Hematopoietic multipotent progenitor cell treated with erythropoietin and hydrocortisone succinate and interleukin-3 and kit ligand, for 8 days (in vitro differentiated cells): ENCODE results near the gene SMARCE1.
"Not testable (repeated sequence)": the region's sequence is repeated elsewhere in the genome, so short reads cannot be mapped to it uniquely, and the experiment has no call there.

Source experiments
- DNase-seq: peaks from one replicate; pipeline ENCODE4 v3.0.0-alpha.2; 2015

The SMARCE1 gene

DNA sequence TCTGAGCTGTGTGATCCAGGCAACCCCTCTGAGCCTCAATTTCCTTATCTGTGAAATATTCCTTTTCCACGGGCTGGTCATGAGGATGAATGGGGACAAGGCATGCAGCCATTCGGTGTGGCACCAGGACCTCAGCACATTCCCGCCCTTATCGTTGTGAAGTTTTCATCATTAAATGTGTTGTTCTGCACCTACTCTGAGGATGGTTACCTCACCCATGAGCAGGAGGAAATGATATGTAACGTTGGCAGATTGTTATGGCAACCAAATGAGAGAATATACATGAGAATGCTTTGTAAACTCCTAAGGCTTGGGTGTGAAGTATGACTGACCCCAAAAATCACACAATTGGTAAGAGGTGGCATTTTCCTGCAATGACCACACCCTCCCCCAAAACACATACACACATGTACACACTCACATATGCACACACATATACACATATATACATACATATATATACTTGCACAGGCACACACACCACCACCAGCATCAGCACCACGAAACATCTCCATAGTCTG, 39.5 kb downstream of the SMARCE1 start:
- DNase-seq = no peak

DNA sequence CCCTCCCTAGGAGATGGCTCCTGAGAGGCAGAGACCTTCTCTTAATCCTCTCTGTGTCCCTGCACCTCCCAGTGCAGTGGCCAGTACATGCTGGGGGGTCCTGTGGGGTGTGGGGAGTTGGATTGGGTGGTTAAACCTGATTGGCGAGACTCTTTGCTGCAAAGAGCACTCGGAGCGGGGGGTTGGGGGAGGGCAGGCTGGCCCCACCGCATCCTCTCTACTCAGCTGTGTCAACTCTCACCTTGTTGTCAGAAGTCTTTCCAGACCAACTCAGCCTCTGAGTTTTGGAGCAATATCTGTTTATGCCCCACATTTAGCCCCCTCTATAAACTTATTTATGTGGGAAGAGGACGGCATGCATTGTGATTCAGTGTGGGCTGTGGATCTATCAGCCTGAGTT, 40.0 kb downstream of the SMARCE1 start:
- no peak for DNase-seq

DNA sequence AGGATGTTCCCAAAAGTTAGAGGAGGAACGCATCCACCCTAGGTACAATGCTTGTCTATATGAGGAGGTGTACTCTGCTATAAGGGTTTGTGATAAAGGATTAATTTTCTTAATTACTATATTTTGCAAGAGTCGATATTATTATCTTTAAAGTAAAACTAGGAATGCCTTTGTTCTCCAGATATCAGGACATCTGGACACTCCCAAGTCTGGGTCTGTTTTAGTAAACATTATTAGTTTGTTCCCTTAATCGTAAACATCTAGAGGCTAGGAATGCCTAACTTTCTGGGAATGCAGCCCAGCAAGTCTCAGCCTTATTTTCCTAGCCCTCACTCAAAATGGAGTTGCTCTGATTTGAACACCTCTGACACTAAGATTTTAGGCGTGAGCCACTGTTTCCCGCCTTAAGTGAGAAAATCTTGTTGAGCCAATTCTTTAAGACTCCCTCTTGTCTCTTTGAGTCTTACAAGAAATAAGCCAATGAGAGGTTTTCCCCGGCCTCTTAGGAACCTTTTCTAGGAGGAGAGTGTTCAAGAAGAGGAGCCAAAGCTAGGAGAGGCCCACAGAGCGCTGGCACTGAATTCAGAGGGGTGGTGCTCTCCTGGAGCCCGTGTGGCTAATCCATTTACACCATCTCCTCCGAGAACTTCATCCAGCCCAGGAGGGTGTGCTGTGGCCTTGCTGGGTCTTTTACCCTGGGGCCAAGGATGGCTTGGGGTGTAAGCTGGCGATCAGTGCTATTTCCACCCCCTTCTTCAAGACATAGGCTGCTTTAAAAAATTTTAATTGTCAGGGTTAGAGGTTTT, 40.9 kb downstream of the SMARCE1 start:
- no peak for DNase-seq

DNA sequence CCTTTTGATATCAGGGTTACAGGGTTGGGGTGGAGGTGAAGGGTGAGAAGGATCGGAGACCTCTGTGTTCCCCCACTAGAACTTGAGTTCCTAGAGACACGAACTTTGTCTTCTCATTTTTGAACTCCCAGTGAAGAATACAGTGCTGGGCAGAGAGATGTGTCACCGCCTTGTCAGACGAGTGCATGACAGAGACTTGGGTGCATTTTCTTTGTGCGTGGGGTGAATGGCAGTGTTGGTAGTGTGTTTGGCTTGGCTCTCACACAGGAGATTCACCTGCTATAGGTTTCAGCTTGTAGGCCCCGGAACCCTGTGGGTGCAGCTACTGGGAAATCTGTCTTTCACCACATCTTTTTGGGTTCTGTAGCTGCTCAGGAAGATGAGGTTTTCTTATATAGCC, 42.3 kb downstream of the SMARCE1 start:
- no peak for DNase-seq

DNA sequence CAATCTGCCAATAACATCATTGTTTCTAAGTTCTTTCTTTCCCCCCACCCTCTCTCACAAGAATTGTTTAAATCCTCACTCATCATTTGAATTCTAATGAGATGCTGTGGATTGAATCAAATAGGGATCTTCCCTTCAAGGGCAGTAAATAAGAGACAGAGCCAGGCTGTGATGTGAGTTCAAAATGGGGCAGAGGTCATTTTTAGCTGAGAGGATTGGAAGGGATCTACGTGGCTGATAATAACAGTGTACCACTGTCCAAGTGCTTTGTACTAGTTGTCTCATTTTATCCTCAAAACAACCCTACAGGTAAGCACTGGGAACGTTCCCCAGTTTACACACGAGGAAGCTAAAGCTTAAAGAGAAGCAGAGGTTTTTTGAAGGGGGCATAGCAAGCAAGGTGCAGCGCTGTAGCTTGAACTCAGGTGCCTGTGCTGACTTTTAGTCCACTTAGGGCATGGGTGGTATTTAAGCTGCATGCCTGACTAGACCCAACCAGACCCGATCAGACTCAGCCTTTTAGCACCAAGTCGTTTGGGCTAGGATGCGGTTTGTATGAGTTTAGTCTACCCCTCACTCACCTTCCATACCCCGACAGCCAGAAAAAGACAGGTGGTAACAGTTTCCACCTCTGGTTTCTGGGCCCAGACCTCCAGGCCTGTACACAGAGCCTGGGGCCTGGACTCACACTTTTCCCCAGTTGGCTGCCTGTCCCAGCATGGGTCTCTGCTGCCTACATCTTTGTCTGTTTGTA, 43.1 kb downstream of the SMARCE1 start:
- no peak for DNase-seq

DNA sequence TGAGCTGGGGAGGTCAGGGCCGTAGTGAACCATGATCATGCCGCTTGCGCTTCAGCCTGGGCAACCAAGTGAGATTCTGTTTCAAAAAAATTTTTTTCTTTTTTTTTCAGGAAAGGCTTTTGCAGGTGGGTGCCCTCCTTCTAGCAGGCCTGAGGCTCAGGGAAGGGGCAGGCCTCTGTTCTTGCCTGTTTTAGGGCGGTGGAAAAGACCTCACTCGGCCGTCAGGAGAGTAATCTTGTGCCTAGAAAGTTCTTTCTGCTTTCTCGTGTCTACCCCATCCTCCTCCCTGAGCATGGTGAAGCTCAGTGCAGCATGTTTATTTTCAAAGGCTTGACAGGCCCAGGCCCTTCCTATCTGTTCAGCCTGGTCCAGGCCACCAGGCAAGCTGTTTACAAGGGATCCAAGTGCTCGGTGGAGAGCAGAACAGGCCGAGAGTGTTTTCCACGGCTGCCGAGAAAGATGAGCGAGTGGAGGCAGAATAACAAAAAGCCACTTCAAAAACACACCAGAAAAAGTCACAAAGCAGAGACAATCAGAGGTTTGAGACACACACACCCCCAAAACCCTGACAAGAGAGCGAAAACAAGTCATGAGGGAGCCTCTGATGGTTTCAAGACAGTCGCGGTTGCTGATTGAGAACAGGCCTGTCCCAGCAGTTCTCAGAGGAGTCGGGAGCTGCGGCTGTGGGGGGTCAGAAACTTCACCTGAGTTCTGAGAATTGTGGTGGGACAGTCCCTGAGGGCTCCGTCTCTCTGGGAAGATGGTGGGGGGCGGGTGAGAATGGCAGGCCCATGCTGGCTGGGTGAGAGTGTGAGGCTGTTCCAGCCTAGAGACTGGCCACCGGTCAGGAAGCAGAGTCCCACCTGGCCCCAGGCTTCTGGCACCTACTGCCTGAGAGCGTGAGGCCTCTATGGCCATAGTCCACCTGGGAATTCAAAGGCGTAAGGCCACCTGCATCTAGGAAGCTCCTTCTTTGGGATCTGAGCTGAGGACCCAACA, 44.9 kb downstream of the SMARCE1 start:
- no peak for DNase-seq

DNA sequence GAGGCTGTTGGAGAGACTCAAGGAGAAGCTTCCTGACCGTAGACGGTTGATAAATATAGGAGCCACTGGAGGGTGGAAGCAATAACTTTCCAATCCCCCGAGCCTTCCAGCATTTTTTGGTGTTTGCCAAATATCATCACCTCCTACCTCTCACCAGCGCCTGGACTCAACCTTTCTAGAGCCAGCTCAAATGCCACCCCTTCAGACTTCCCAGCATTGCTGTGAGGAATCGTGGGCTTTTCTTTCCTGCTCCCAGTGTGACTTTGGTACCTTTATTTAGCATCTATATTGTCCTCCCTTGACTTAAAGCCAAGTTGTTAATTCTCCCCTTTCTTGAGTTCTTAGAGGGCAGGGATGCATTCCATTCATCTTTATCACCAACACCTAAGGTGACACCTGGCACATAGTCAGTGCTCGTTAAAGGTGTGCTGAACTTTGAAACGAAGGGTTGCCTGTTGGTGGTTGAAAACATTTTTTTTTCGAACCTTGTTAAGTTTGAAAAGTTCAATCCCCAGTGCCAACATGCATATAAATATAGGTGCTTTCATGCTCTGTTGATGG, 47.1 kb downstream of the SMARCE1 start:
- no peak for DNase-seq

DNA sequence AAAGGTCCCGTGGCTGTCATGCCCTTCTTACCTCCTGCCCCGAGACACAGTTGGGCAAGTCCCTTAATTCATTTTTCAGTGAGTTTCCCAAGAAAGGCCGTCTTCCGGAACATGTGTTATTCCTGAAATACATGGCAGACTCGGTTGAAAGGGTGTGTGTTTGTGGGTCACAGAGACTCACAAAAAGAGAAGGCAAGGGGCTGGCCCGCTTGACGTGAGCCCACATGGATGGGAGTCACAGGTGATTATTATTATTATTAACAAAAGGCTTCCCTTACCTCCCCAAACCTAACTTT, 48.2 kb downstream of the SMARCE1 start:
- DNase-seq = no peak

DNA sequence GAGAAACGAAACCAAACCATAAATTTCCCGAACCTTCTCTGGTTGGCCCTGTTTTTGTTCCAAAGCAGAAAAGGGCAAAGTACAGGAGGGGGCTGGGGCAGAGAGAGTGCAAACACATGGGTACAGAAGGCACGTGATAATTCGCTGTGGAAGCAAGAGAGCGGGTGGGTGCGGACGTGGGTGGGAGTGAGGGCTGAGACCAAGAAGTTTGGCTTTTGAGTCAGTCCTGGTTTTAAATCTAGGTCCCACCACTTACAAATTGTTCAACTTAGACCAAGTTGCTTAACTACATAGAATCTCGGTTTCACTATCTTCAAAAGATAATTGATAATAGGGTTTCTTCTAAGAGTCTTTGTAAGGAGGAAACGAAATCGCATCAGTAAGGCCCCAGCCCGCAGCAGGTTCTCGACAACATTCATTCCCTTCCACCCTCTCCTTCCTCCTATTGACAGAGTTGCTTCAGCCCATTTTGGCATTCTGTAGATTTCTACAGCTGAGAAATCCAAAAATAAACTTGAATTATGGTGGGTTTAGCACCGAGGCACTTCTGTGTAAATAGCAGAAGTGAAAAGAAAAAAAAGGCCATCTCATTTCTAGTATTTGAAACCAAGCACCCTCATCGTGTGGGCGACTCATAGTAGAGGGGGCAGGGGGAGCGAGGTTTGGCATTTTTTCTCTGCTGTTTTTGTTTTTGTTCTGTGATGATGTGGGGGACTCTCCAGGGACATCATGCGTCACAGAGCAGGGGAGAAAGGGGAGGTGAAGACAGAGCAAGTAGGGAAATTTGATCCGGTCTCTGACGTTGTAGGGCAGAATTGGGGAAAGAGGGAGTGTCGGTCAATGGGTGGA, 48.8 kb downstream of the SMARCE1 start:
- DNase-seq = no peak

DNA sequence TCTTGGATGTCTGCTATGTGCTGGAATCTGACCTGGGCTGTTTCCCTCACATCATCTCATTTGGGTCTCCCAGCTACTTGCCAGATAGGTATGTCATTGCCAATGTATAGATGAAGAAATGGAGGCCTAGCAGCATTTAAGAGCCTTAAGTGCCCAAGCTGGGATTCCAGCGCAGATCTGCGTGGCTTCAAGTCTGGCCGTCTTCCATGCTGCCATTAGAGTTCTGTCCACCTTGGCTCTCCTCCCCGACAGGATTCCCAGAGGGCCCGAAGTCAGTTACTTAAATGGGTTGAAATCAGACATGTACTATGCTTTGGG, 49.4 kb downstream of the SMARCE1 start:
- DNase-seq = no peak

DNA sequence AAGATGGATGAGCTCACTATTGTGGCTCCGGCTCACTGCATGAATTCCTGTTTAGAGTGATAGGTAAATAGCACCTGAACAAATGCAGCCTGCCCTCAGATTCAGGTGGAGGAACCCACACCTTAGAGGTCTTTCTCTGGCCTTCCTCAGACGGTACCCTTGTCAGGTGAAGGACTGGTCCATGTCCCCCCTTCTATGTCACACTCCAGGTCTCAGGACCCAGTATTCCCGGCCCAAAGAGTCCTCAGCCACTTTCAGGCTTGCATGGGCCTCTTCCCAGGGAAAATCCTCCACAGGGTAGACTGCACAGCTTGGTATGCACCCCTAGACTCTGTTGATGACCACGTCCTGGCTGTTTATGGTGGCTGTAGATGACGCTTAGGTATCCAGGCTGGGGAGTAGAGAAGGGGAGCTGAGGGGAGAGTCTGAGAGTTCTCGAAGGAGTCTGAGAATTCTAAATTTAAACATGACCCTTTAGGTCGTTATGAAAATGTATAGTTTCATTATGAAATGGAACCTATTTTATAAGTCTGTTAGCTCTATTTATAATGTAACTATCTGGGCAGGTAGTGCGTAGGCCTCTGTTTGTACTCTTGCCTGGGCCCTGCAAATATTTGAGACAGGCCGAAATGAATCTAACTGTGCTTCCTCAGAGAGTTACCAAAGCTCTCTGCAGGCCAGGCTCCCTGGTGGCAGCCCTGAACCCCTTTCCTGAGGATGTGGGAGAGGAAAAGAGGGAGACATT, 49.9 kb downstream of the SMARCE1 start:
- DNase-seq = no peak

DNA sequence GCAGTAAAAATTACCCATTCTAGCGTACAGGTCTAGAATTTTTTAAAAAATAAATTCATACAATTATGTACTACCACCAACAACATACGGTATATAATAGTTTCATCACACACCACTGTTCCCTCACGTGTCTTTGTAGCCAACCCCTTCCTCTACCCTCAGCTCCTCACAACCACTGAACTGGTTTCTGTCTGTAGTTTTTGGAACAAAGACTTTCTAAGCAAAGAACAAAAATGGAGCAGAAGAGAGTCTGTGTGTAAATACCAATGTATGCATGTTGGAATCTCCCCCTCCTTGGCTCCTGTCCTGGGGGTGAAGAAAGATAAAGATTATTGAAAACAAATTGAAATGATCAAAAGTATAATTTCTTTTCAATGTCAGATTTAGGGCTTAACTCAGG, 50.5 kb downstream of the SMARCE1 start:
- DNase-seq = no peak

DNA sequence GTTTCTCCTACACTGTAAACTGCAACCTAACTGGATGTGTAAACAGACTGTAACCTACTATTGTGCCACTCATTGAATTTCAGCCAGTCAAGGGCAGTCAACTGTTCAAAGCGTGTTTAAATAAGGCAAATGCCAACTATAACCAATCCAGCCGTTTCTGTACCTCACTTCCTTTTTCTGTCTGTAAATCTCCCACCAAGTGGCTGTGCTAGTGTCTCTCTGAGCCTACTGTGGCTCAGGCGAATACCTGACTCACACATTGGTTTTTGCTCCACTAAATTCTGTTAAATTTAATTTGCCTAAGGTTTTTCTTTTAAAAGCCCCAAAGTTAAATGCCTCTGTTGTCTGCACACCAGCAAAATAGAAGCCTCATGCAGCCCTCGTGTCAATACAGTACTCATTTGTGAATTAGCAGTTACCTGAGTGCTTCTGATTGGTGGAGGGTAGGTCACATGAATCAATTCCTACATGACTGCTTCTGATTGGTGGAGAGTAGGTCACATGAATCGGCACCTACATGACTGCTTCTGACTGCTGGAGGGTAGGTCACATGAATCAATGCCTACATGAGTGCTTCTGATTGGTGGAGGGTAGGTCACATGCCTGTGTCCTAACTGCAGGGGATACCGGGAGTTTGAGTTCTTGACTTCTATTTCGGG, 51.2 kb downstream of the SMARCE1 start:
- peak; percentile 21 for DNase-seq

DNA sequence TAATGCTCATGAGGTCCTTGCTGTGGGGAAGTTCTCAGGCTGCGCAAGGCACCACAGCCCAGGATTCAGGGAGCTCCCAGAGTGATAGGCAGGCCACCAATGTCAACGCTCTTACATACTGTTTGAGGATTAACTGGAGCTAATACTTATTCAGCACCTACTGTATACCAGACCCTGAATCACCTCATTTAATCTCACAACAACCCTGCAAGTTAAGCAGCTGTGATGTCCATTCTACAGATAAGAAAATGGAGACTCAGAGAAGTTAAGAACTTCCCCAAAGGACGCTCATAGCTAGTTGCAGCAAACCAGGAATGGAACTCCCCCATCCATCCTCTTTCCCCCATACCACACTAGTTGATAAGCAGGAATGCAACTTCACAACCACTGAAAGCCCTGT, 56.9 kb downstream of the SMARCE1 start:
- DNase-seq = peak; percentile 9

DNA sequence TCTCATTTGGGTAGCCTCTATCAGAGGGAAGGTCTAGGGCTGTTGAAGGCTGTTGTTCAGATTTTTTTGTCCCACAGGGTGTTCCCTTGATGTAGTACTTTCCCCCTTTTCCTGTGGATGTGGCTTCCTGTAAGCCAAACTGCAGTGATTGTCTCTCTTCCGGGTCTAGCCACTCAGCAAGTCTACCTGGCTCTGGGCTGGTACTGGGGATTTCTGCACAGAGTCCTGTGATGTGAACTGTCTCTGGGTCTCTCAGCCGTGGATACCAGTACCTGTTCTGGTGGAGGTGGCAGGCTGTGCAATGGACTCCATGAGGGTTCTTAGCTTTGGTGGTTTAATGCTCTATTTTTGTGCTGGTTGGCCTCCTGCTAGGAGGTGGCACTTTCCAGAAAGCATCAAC, 59.1 kb downstream of the SMARCE1 start:
- no peak for DNase-seq

DNA sequence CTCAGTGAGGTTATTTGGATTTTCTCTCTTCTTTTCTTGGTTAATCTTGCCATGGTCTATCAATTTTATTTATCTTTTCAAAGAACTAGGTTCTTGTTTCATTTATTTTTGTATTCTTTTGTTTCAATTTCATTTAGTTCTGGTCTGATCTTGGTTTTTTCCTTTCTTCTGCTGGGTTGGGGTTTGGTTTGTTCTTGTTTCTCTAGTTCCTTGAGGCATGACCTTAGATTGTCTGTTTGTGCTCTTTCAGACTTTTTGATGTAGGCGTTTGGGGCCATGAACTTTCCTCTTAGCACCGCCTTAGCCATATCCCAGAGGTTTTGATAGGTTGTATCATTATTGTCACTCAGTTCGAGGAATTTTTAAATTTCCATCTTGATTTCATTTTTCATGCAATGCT, 61.4 kb downstream of the SMARCE1 start:
- DNase-seq = not testable (repeated sequence)

DNA sequence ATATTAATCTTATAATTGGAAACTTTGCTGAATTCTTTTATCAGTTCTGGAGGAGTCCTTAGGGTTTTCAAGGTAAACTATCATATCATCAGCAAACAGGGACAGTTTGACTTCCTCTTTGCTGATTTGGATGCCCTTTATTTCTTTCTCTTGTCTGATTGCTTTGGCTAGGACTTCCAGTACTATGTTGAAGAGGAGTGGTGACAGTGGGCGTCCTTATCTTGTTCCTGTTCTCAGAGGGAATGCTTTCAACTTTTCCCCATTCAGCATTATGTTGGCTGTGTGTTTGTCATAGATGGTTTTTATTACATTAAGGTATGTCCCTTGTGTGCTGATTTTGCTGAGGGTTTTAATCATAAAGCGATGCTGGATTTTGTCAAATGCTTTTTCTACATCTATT, 62.7 kb downstream of the SMARCE1 start:
- not testable (repeated sequence) for DNase-seq

DNA sequence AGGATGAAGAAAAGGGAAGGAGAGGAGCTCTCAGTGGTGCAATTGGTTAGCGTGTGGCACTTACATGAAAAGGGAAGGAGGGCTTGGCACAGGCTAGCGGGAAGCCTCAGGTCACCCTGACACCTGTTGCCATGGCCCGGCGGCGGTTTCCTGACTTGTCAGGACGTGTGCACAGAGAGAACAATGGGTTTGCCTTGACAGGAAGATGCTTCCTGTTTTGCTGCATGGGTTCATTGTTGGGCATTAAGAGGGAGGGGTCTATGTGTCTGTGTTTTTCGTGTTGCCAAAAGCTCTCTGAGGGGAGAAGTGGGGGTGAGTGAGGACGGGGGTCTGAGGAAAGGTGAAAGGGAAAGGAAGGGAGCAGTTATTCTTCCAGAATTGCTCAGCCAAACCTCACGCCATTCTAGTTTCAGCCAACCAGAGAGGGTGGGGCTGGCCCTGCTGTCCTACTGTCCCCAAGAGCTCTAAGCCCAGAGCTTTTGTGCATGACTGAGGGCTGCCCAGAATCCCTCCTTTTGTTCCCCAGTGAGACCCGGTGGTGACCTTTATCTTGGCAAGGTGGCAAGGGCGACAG, 65.2 kb downstream of the SMARCE1 start:
- no peak for DNase-seq

DNA sequence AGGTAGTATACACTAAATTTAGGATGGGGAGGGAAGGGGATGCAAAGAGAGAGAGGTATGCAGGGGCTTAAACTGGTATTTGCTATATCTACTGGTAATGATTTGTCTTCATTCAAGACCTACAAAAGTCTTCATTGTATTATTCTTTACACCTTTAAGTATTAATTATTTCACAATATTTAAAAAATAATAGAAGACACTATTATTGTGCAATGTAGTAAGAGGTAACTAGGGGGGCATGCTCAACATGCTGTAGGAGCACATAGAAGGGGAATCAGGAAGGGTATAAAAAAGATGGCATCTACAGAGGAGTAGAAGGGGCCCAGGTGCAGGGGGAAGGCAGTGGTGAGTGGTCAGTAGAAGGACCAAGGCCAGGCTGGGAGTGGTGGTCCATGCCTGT, 67.5 kb downstream of the SMARCE1 start:
- no peak for DNase-seq

DNA sequence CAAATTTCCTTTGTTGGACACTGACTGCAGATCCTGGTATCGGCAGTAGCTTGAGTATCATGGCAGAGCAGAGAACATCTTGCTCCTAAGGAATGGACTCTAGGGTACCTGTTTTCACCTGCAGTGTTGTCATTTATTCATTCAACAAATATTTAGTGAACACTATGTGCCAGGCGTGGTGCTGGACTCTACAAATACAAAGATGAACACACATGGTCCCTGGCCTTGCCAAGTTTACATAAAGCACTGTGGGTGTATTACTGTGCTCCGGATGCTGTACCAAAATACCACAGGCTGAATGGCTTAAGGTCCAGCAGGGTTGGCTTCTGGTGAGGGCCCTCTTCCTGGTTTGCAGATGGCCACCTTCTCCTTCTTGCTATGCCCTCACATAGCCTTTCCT, 68.1 kb downstream of the SMARCE1 start:
- no peak for DNase-seq
